Chondrocyte (in vitro differentiated cells): ENCODE measurements around the gene FFAR1. TPM values are rescaled to one million over a fixed set of nuclear protein-coding genes. Genes with fewer than 3 reads are reported as not detected.

Experiments used
- DNase-seq: peaks from one replicate; pipeline ENCODE4 v3.0.0; 2021; ENCODE audit warnings: mixed read lengths, low spot score
- H3K27ac Mint-ChIP-seq: one replicate; pipeline ENCODE4 v1.8.0; 2021; ENCODE audit warnings: mild to moderate bottlenecking, moderate library complexity, mixed read lengths; ENCODE audit not compliant: unreplicated experiment
- H3K27me3 Mint-ChIP-seq: 2 replicates; pipeline ENCODE4 v1.8.0; 2021; ENCODE audit warnings: low read depth, mixed read lengths
- H3K36me3 Mint-ChIP-seq: 2 replicates; pipeline ENCODE4 v1.8.0; 2021; ENCODE audit warnings: low read depth, mixed read lengths
- H3K4me1 Mint-ChIP-seq: 2 replicates; pipeline ENCODE4 v1.8.0; 2021; ENCODE audit warnings: low read depth, mild to moderate bottlenecking, mixed read lengths
- H3K4me3 Mint-ChIP-seq: one replicate; pipeline ENCODE4 v1.8.0; 2021; ENCODE audit warnings: mild to moderate bottlenecking, moderate library complexity, mixed read lengths; ENCODE audit not compliant: unreplicated experiment
- H3K9me3 Mint-ChIP-seq: 2 replicates; pipeline ENCODE4 v1.8.0; 2021; ENCODE audit warnings: low read depth, mixed read lengths
- microRNA-seq: library from miRNA; unstranded; fragments of <30 nt; microRNA quantifications from one replicate; pipeline ENCODE4 v1.2.0, GENCODE V29; 2020; ENCODE audit warnings: borderline number of aligned reads
- total RNA-seq: library from RNA; stranded (reverse); gene quantifications from 3 replicates; pipeline ENCODE4 v1.2.1, GENCODE V29; 2021
- TF ChIP-seq, protein P1 (sequence below): fragments of 200-600 bp; sonication (generic); IDR thresholded peaks from 2 replicates; pipeline ENCODE4 v1.5.0; 2021; ENCODE audit warnings: antibody characterized with exemption, mild to moderate bottlenecking, moderate library complexity

Gene FFAR1
- total RNA-seq, 1 donor from 2014 or later, result not detected

DNA sequence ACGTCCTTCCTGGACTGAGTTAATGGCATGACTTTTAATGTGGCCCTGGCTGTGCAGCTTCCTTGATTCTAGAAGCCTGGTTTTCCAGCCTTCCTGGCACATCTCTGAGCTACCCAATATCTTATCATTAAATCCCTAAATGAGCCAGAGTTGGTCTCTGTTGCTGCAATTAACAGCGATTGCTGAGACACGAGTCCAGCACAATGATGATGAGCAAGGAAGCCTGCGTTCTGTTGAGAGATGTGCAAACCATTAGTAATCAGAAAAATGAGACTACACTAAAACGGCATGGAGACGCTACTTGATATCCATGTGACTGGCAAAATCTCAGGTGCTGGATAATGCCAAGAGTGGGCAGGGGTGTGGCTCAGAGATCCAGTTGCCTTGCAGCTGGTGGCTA is 49.4 kb downstream of the FFAR1 start:
- no peak overlapping the region for H3K27ac Mint-ChIP-seq
- no peak for DNase-seq
- no peaks in the 10 kb centered on the region for H3K4me1 Mint-ChIP-seq
- peaks cover 4% of the 10 kb centered on the region for H3K27me3 Mint-ChIP-seq
- TF ChIP-seq, protein P1, sequence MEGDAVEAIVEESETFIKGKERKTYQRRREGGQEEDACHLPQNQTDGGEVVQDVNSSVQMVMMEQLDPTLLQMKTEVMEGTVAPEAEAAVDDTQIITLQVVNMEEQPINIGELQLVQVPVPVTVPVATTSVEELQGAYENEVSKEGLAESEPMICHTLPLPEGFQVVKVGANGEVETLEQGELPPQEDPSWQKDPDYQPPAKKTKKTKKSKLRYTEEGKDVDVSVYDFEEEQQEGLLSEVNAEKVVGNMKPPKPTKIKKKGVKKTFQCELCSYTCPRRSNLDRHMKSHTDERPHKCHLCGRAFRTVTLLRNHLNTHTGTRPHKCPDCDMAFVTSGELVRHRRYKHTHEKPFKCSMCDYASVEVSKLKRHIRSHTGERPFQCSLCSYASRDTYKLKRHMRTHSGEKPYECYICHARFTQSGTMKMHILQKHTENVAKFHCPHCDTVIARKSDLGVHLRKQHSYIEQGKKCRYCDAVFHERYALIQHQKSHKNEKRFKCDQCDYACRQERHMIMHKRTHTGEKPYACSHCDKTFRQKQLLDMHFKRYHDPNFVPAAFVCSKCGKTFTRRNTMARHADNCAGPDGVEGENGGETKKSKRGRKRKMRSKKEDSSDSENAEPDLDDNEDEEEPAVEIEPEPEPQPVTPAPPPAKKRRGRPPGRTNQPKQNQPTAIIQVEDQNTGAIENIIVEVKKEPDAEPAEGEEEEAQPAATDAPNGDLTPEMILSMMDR, result no peak
- H3K4me3 Mint-ChIP-seq, result no peak overlapping the region
- no peaks in the 10 kb centered on the region for H3K36me3 Mint-ChIP-seq
- H3K9me3 Mint-ChIP-seq, result no peaks in the 10 kb centered on the region

Small RNA genes within 50 kb of the gene (microRNA-seq; reads per million reads assigned to microRNA genes)
- not detected for gene MIR5196

Other genes with a start within 250 kb of the FFAR1 start
- gene FXYD3, start 232.1 kb upstream of the FFAR1 start, total RNA-seq, result not detected in 3 replicates
- 0.46 to 2.2 TPM (median 1.3 TPM) in 3 replicates for gene LGI4, start 212.8 kb upstream of the FFAR1 start, total RNA-seq
- 2.9 to 7.8 TPM (median 7.1 TPM) in 3 replicates for gene FXYD1, start 209.1 kb upstream of the FFAR1 start, total RNA-seq
- gene FXYD7, start 204.6 kb upstream of the FFAR1 start, total RNA-seq, result not detected in 3 replicates
- 108 to 114 TPM (median 113 TPM) in 3 replicates for gene FXYD5, start 193.2 kb upstream of the FFAR1 start, total RNA-seq
- not detected in 3 replicates for gene FAM187B, start 119.2 kb upstream of the FFAR1 start, total RNA-seq
- 0.24 to 0.99 TPM (median 0.64 TPM) in 3 replicates for gene LSR, start 98.9 kb upstream of the FFAR1 start, total RNA-seq
- gene USF2, start 78.9 kb upstream of the FFAR1 start, total RNA-seq, result 86.1 to 101 TPM (median 86.3 TPM) in 3 replicates
- not detected in 3 replicates for gene HAMP, start 65.4 kb upstream of the FFAR1 start, total RNA-seq
- gene MAG, start 55.7 kb upstream of the FFAR1 start, total RNA-seq, result not detected in 3 replicates
- not detected in 3 replicates for gene CD22, start 18.7 kb upstream of the FFAR1 start, total RNA-seq
- not detected in 3 replicates for gene FFAR3, start 10.6 kb downstream of the FFAR1 start, total RNA-seq
- not detected in 3 replicates for gene GPR42, start 23.2 kb downstream of the FFAR1 start, total RNA-seq
- gene FFAR2, start 100.4 kb downstream of the FFAR1 start, total RNA-seq, result not detected in 3 replicates
- gene KRTDAP, start 142.6 kb downstream of the FFAR1 start, total RNA-seq, result not detected in 3 replicates
- 1.3 to 2.1 TPM in 2 of 3 replicates, not detected in the other for gene DMKN, start 165.7 kb downstream of the FFAR1 start, total RNA-seq
- 0.30 to 0.56 TPM (median 0.36 TPM) in 3 replicates for gene SBSN, start 180.4 kb downstream of the FFAR1 start, total RNA-seq
- not detected in 3 replicates for gene GAPDHS, start 185.6 kb downstream of the FFAR1 start, total RNA-seq
- gene TMEM147, start 197.7 kb downstream of the FFAR1 start, total RNA-seq, result 86.3 to 105 TPM (median 90.9 TPM) in 3 replicates
- not detected in 3 replicates for gene ATP4A, start 215.8 kb downstream of the FFAR1 start, total RNA-seq
- not detected in 3 replicates for gene PMIS2, start 238.3 kb downstream of the FFAR1 start, total RNA-seq